ENCODE measurements around the gene ABCC4.

DNA sequence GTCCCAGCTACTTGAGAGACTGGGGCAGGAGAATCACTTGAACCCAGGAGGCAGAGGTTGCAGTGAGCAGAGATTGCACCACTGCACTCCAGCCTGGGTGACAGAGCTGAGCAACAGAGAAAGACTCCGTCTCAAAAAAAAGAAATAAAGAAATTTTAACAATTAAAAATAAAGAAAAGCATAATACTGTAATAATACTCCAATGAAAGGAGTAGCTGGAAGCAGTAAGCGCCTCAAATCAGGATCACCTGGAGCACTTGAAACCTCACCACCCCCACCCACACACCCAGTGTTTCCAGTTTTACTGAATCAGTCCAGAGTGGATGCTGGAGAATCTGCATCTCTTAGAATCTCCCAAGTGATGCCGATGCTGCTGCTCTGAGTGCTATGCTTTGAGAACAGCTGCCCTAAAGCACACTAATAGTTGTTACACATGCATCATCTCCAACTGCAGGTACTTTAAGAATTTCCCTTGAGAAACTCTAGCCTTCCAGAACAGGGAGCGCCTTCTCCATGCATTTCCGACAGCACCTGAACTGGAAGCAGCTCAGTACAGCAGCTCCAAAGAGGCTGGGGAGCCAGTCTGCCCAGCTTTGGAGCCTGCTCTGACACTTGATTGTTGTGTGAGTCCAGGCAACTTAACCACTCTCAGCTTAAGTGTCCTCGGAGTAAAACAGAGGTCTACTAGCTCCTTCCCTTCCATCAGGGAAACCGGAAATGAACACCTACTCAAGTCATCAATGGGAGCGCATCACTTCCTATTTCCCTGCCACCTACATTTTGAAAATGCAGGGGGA, 2.9 kb downstream of the ABCC4 start:
- no peak for TF ChIP-seq CTCF (IDR thresholded peaks at IDR 0.05)
- no peak for TF ChIP-seq POLR2A (IDR thresholded peaks at IDR 0.05)
- TF ChIP-seq POLR2AphosphoS5 (IDR thresholded peaks at IDR 0.05), result no peak
- no peak for TF ChIP-seq EP300 (IDR thresholded peaks at IDR 0.05)

Data from suprapubic skin (tissue), 4 donors.